ENCODE measurements around the gene STARD3. TPM values are rescaled to one million over a fixed set of nuclear protein-coding genes. Genes with fewer than 3 reads are reported as not detected.

Gene STARD3
- polyA plus RNA-seq, 2 of the 4 experiments (the other 2 are of a cell fraction), result 54.6 to 56.0 TPM

GRCh38 chr17:39633570-39634183, 3.3 kb upstream of the STARD3 start:
- WGBS (ENCODE audit: missing lambda C conversion rate), result 86% methylated on average over 8 of the region's 8 CpGs
- ATAC-seq, result no peak
- no peaks in the 10 kb centered on the region for H3K9me3 ChIP-seq
- CTCF ChIA-PET, result interaction anchor here (0.6 to 58.8 kb wide), 14 partner anchors 1 to 560 kb away, joined by 3 to 1581 read pairs (median 5); partner anchors contain the start of genes ERBB2, MIEN1, NEUROD2 and PGAP3
- no peak overlapping the region for H3K4me2 ChIP-seq
- POLR2A ChIA-PET, result no interaction called here
- no peak overlapping the region for H3K27ac ChIP-seq
- no peak for FAIRE-seq
- H3K4me1 ChIP-seq, result peaks cover 21% of the 10 kb centered on the region
- DNase-seq (ENCODE audit: low read depth in 1 of 2, low spot score in 1 of 2), result no peak
- TF ChIP-seq REST (IDR thresholded peaks at IDR 0.05) (no peak), TFCP2L1 (CRISPR knock-in tag; IDR thresholded peaks at IDR 0.05) (no peak)
- no peak overlapping the region for H3K4me3 ChIP-seq

- WGBS (ENCODE audit: missing lambda C conversion rate), result 36% methylated on average over 2 of the region's 2 CpGs
- ChIA-PET CTCF (interaction anchor here (0.6 to 58.8 kb wide), 16 partner anchors 0 to 582 kb away, joined by 3 to 1581 read pairs (median 6); partner anchors contain the start of genes ERBB2, MIEN1, NEUROD2 and PGAP3), POLR2A (no interaction called here)
- ATAC-seq (peak; percentile 8 to 48; a peak in 3 of 6 replicates), FAIRE-seq (no peak), DNase-seq (ENCODE audit: low read depth in 1 of 2, low spot score in 1 of 2) (peak; percentile 68 to 85)
- H3K27ac ChIP-seq, result no peak overlapping the region
- H3K4me2 ChIP-seq, result no peak overlapping the region
- no peaks in the 10 kb centered on the region for H3K9me3 ChIP-seq
- peak; percentile 49; the same call in 2 of the 3 replicates for TF ChIP-seq SMC3 (IDR thresholded peaks at IDR 0.05)
- no peak for TF ChIP-seq TP53 (CRISPR knock-in tag; IDR thresholded peaks at IDR 0.05)
- peak; percentile 11 to 38; a peak in 2 of 5 replicates for TF ChIP-seq RAD21 (conservative IDR thresholded peaks at IDR 0.05 in 1 of 2, IDR thresholded peaks at IDR 0.05 in 1 of 2)
- TF ChIP-seq CTCF (IDR thresholded peaks at IDR 0.05), result peak; percentile 87
- H3K4me1 ChIP-seq, result peaks cover 23% of the 10 kb centered on the region
- H3K4me3 ChIP-seq, result no peak overlapping the region
Measured at GRCh38 chr17:39634384-39634871, 2.5 kb upstream of the STARD3 start.

- FAIRE-seq (no peak), DNase-seq (ENCODE audit: low read depth in 1 of 2, low spot score in 1 of 2) (no peak), ATAC-seq (no peak)
- WGBS (ENCODE audit: missing lambda C conversion rate), result 73% methylated on average over 8 of the region's 8 CpGs
- POLR2A ChIA-PET, result no interaction called here
- no peak for TF ChIP-seq CHD2 (IDR thresholded peaks at IDR 0.05; ENCODE audit: low read length, partially characterized antibody)
- TF ChIP-seq RCOR1 (IDR thresholded peaks at IDR 0.05; ENCODE audit: low read depth, low read length), result no peak
- no peak for TF ChIP-seq BCL3 (IDR thresholded peaks at IDR 0.05)
- no peak for TF ChIP-seq POLR2AphosphoS2 (conservative IDR thresholded peaks at IDR 0.05; ENCODE audit: low read length)
- no peak for TF ChIP-seq TFCP2L1 (CRISPR knock-in tag; IDR thresholded peaks at IDR 0.05)
- no peak for TF ChIP-seq HDAC2 (IDR thresholded peaks at IDR 0.05)
- TF ChIP-seq HEYL (CRISPR knock-in tag; IDR thresholded peaks at IDR 0.05), result no peak
- TF ChIP-seq NR3C1 (IDR thresholded peaks at IDR 0.05), result no peak
- H3K27ac ChIP-seq, result peak overlapping the region in 1 of 2 experiments; percentile 93; a peak in 2 of 6 replicates
- no peak overlapping the region; the same call in 2 of the 3 replicates for H3K4me2 ChIP-seq
- H3K4me3 ChIP-seq, result no peak overlapping the region
- CTCF ChIA-PET, result interaction anchor here (0.7 to 58.8 kb wide), 9 partner anchors 1 to 237 kb away, joined by 3 to 1581 read pairs (median 16); partner anchors contain the start of genes ERBB2, NEUROD2, PGAP3 and PNMT
- peaks cover 29% of the 10 kb centered on the region for H3K4me1 ChIP-seq
- no peaks in the 10 kb centered on the region for H3K9me3 ChIP-seq
Measured at GRCh38 chr17:39635614-39636176, 1.2 kb upstream of the STARD3 start.
